Ureter (tissue), 1 donor: Measurements from ENCODE around the gene SEPTIN3. TPM values are rescaled to one million over a fixed set of nuclear protein-coding genes. Genes with fewer than 3 reads are reported as not detected.

ENCODE experiments used
- DNase-seq: peaks from one replicate; pipeline ENCODE4 v3.0.0-alpha.2; 2020; ENCODE audit warnings: low spot score
- total RNA-seq: library from RNA; stranded (reverse); gene quantifications from one replicate; pipeline ENCODE4 v1.2.4, GENCODE V29; 2023
- donor health status: DM: yes; HTN: yes; CAD: no.

Gene SEPTIN3
- total RNA-seq, result 0.99 TPM

GRCh38 chr22:41969110-41969646, at the start of gene SEPTIN3:
Gene SEPTIN3, plus strand, starts transcription at chr22:41969443. Its CDS starts 2,050 bp downstream, at chr22:41971493.
- DNase-seq, result no peak

- no peak for DNase-seq
Measured at GRCh38 chr22:41920271-41920976, 48.8 kb upstream of the SEPTIN3 start.

- DNase-seq, result no peak
Measured at GRCh38 chr22:41922328-41922727, 46.9 kb upstream of the SEPTIN3 start.

GRCh38 chr22:41922940-41923594, 46.2 kb upstream of the SEPTIN3 start:
- no peak for DNase-seq

- DNase-seq, result no peak
Measured at GRCh38 chr22:41923595-41924276, 45.5 kb upstream of the SEPTIN3 start.

- DNase-seq, result peak; percentile 61
Measured at GRCh38 chr22:41925783-41926460, 43.3 kb upstream of the SEPTIN3 start.

- no peak for DNase-seq
Measured at GRCh38 chr22:41927813-41928212, 41.4 kb upstream of the SEPTIN3 start.

GRCh38 chr22:41928593-41929417, 40.4 kb upstream of the SEPTIN3 start:
- DNase-seq, result no peak

GRCh38 chr22:41929418-41929810, 39.8 kb upstream of the SEPTIN3 start:
- DNase-seq, result no peak

- no peak for DNase-seq
Measured at GRCh38 chr22:41931701-41932269, 37.5 kb upstream of the SEPTIN3 start.

- DNase-seq, result no peak
Measured at GRCh38 chr22:41932353-41932752, 36.9 kb upstream of the SEPTIN3 start.

GRCh38 chr22:41933411-41934177, 35.6 kb upstream of the SEPTIN3 start:
- DNase-seq, result no peak

- no peak for DNase-seq
Measured at GRCh38 chr22:41934284-41935014, 34.8 kb upstream of the SEPTIN3 start.

- DNase-seq, result no peak
Measured at GRCh38 chr22:41935015-41935351, 34.3 kb upstream of the SEPTIN3 start.

GRCh38 chr22:41935509-41935908, 33.7 kb upstream of the SEPTIN3 start:
- DNase-seq, result no peak

GRCh38 chr22:41936894-41937169, 32.4 kb upstream of the SEPTIN3 start:
- no peak for DNase-seq

GRCh38 chr22:41939981-41940831, 29.0 kb upstream of the SEPTIN3 start:
- peak; percentile 83 for DNase-seq
